OCI-LY3 (cell line): ENCODE data around the gene CLMN.
A peak's percentile ranks its signal among the peaks of the same experiment; 100 is the strongest.

ENCODE experiments used
- H2AFZ ChIP-seq: fragments of 200-600, 300-600 bp; shearing (Covaris generic); 2 replicates; pipeline ENCODE4 v1.6.0; 2014; ENCODE audit warnings: antibody characterized with exemption, low read depth, low read length
- H3K27ac ChIP-seq: fragments of 200-600, 300-600 bp; sonication (generic); 2 replicates; pipeline ENCODE4 v1.5.1; 2014; ENCODE audit warnings: mild to moderate bottlenecking, low read length, moderate library complexity, mixed read lengths
- H3K27me3 ChIP-seq: fragments of 200-600, 300-600 bp; sonication (generic); 2 replicates; pipeline ENCODE4 v1.6.1; 2014; ENCODE audit warnings: low read depth, low read length, mixed read lengths
- H3K36me3 ChIP-seq: fragments of 200-600, 300-600 bp; sonication (generic); replicated peaks from 2 replicates; pipeline ENCODE3; 2014; ENCODE audit warnings: low read depth, low read length, mixed read lengths
- H3K4me1 ChIP-seq: fragments of 300-600, 200-600 bp; sonication (generic); 2 replicates; pipeline ENCODE4 v1.6.1; 2014; ENCODE audit warnings: low read length, mixed read lengths
- H3K4me2 ChIP-seq: fragments of 200-600, 300-600 bp; sonication (generic); 2 replicates; pipeline ENCODE4 v1.6.1; 2014; ENCODE audit warnings: low read length, mixed read lengths
- H3K4me3 ChIP-seq: fragments of 300-600, 200-600 bp; sonication (generic); 2 replicates; pipeline ENCODE4 v1.5.1; 2014; ENCODE audit warnings: antibody characterized with exemption, mild to moderate bottlenecking, low read length, moderate library complexity
- H3K79me2 ChIP-seq: fragments of 300-600, 200-600 bp; shearing (Covaris generic); 2 replicates; pipeline ENCODE4 v1.6.1; 2014; ENCODE audit warnings: mild to moderate bottlenecking, low read length, mixed read lengths
- H3K9ac ChIP-seq: fragments of 300-600, 200-600 bp; shearing (Covaris generic); 2 replicates; pipeline ENCODE4 v1.6.0; 2014; ENCODE audit warnings: mild to moderate bottlenecking, low read length, moderate library complexity
- H3K9me3 ChIP-seq: fragments of 200-600, 300-600 bp; shearing (Covaris generic); 2 replicates; pipeline ENCODE4 v1.6.1; 2014; ENCODE audit warnings: low read length, mixed read lengths; ENCODE audit not compliant: insufficient read depth
- H4K20me1 ChIP-seq: fragments of 200-600, 300-600 bp; sonication (generic); 2 replicates; pipeline ENCODE4 v1.6.1; 2016; ENCODE audit warnings: low read length, mixed read lengths; ENCODE audit not compliant: insufficient read depth
- CTCF ChIP-seq: fragments of 200-600, 300-600 bp; sonication (generic); IDR thresholded peaks from 2 replicates; pipeline ENCODE4 v1.5.1; 2014; ENCODE audit warnings: antibody characterized with exemption, low read length, low read depth
- EZH2phosphoT487 ChIP-seq: fragments of 200-600 bp; shearing (Covaris generic); IDR thresholded peaks from 2 replicates; pipeline ENCODE4 v1.6.1; 2018; ENCODE audit warnings: antibody characterized with exemption, mixed run types, low read depth

CLMN gene

DNA sequence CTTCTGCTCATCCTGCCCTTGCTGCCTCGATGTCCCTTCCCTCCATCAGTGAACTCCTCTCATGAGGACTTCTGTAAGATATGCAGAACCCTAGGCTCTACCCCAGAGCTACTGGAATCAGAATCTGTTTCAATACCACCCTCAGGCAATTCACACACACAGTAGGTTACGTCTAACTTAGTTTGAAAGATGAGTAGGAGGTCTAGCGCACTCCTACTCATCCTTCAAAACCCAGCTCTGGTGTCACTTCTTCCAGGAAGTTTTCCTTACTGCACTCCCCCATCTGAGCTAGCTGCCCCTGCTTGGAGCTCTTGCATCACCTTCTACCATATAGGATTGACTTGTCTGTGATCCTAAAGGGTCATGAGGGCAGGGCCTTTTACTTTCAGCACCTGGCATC, 105.9 kb downstream of the CLMN start:
- Histone ChIP-seq H3K4me1 (peaks cover 71% of the 10 kb centered on the region), H3K4me3 (no peak overlapping the region), H3K9ac (no peak overlapping the region), H3K27ac (no peak overlapping the region), H3K36me3 (peaks cover 10% of the 10 kb centered on the region), H4K20me1 (no peaks in the 10 kb centered on the region), H3K9me3 (peaks cover 6% of the 10 kb centered on the region; the same call in 1 of the 2 replicates), H3K4me2 (no peak overlapping the region), H2AFZ (no peak overlapping the region), H3K79me2 (no peaks in the 10 kb centered on the region), H3K27me3 (no peaks in the 10 kb centered on the region)
- no peak for TF ChIP-seq CTCF
- no peak for TF ChIP-seq EZH2phosphoT487

- Histone ChIP-seq H3K27ac (peak overlapping the region; percentile 69), H3K9me3 (peaks cover 6% of the 10 kb centered on the region; the same call in 1 of the 2 replicates), H3K4me2 (peak overlapping the region; percentile 82), H3K27me3 (no peaks in the 10 kb centered on the region), H2AFZ (no peak overlapping the region; the same call in 1 of the 2 replicates), H3K79me2 (no peaks in the 10 kb centered on the region), H3K4me1 (peaks cover 68% of the 10 kb centered on the region), H3K9ac (peak overlapping the region; percentile 41; the same call in 1 of the 2 replicates), H4K20me1 (no peaks in the 10 kb centered on the region), H3K4me3 (peak overlapping the region; percentile 59), H3K36me3 (peaks cover 7% of the 10 kb centered on the region)
- TF ChIP-seq CTCF (no peak), EZH2phosphoT487 (no peak)
Observed at GRCh38 chr14:95211721-95212504, 107.8 kb downstream of the CLMN start.

DNA sequence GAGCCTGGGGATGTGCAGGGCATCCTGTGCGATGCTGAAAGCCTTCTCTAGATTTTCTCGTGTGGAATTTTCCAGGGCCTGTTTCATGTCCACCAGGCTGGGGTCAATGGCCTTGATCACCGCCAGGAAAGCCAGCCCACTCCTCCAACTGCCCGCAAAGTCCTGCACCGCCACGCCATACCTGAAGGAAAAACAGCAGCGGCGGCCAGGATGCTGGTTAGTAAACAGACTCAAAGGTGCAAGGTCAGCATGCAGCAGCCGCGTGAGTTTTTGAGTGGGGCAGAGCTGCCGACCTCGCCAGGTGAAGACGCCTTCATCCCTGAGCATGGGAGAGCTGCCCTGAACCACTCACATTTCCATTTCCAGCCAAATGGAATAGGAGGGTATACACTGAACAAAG, 109.0 kb downstream of the CLMN start:
- no peaks in the 10 kb centered on the region for H3K9me3 ChIP-seq
- no peaks in the 10 kb centered on the region for H3K79me2 ChIP-seq
- H3K27ac ChIP-seq = no peak overlapping the region
- H3K4me1 ChIP-seq = peaks cover 56% of the 10 kb centered on the region
- no peaks in the 10 kb centered on the region for H3K36me3 ChIP-seq
- H3K4me3 ChIP-seq = no peak overlapping the region
- no peaks in the 10 kb centered on the region for H3K27me3 ChIP-seq
- TF ChIP-seq CTCF = no peak
- TF ChIP-seq EZH2phosphoT487 = no peak
- no peaks in the 10 kb centered on the region for H4K20me1 ChIP-seq
- H2AFZ ChIP-seq = no peak overlapping the region
- H3K9ac ChIP-seq = no peak overlapping the region
- H3K4me2 ChIP-seq = no peak overlapping the region

- Histone ChIP-seq H3K4me2 (no peak overlapping the region), H4K20me1 (no peaks in the 10 kb centered on the region), H2AFZ (no peak overlapping the region), H3K4me1 (peaks cover 35% of the 10 kb centered on the region), H3K36me3 (peaks cover 3% of the 10 kb centered on the region), H3K79me2 (no peaks in the 10 kb centered on the region), H3K4me3 (no peak overlapping the region), H3K27ac (no peak overlapping the region), H3K9ac (no peak overlapping the region), H3K27me3 (no peaks in the 10 kb centered on the region; the same call in 1 of the 2 replicates), H3K9me3 (no peaks in the 10 kb centered on the region)
- TF ChIP-seq CTCF = no peak
- no peak for TF ChIP-seq EZH2phosphoT487
Observed at GRCh38 chr14:95208598-95208997, 111.1 kb downstream of the CLMN start.
